Suprapubic skin (tissue), 4 donors: ENCODE measurements around the gene PCDH10. TPM values are rescaled to one million over a fixed set of nuclear protein-coding genes. Genes with fewer than 3 reads are reported as not detected.

Source experiments
- DNase-seq, 2 donors: peaks; one replicate each; pipeline ENCODE4 v3.0.0-alpha.2; 2019; ENCODE audit warnings: low spot score in 2 of 2
- H3K27ac ChIP-seq: fragments of 200-600 bp; sonication (generic); one replicate; pipeline ENCODE4 v1.5.1; 2019
- H3K27me3 ChIP-seq: fragments of 200-600 bp; sonication (generic); one replicate; pipeline ENCODE4 v1.5.1; 2019
- H3K36me3 ChIP-seq: fragments of 200-600 bp; sonication (generic); one replicate; pipeline ENCODE4 v1.5.1; 2019
- H3K4me1 ChIP-seq: fragments of 200-600 bp; sonication (generic); one replicate; pipeline ENCODE4 v1.5.1; 2019
- H3K4me3 ChIP-seq: fragments of 200-600 bp; sonication (generic); one replicate; pipeline ENCODE4 v1.5.1; 2019; ENCODE audit warnings: mild to moderate bottlenecking
- H3K9me3 ChIP-seq: fragments of 200-600 bp; sonication (generic); one replicate; pipeline ENCODE4 v1.5.1; 2019
- EP300 ChIP-seq: sonication (generic); formaldehyde crosslinking; IDR thresholded peaks from one replicate; pipeline ENCODE4 v1.6.1; 2017; ENCODE audit warnings: antibody characterized with exemption
- POLR2A ChIP-seq, 2 donors: fragments of 450-650 bp; IDR thresholded peaks; one replicate each; pipeline ENCODE4 v1.6.1; 2017; ENCODE audit warnings: antibody characterized with exemption in 2 of 2, mild to moderate bottlenecking in 2 of 2, moderate library complexity in 2 of 2
- POLR2AphosphoS5 ChIP-seq, 3 donors: sonication (generic); formaldehyde crosslinking; IDR thresholded peaks; one replicate each; pipeline ENCODE4 v1.6.1; 2017; ENCODE audit warnings: antibody characterized with exemption in 3 of 3
- WGBS: methylation state at CpG from one replicate; pipeline ENCODE4 v1.1.5; 2018; 5-methylcytosine and 5-hydroxymethylcytosine counted together
- total RNA-seq, 4 donors: library from RNA; depleted of rRNA; stranded (reverse); fragments of >200 nt; gene quantifications; one replicate each; pipeline ENCODE4 v1.1.0, GENCODE V29; 2016
- TF ChIP-seq, protein P1 (sequence below), 2 donors: fragments of 200-600 bp in 1 of 2; fragments of 450-650 bp in 1 of 2; sonication (generic) in 1 of 2; IDR thresholded peaks; one replicate each; pipeline ENCODE4 v1.5.1; 2016 to 2019; ENCODE audit warnings: antibody characterized with exemption in 2 of 2, mild to moderate bottlenecking in 1 of 2, moderate library complexity in 1 of 2

The PCDH10 gene
- total RNA-seq, 4 donors from 2014 or later = 0.13 to 0.76 (median 0.68) TPM; not detected in 1

- no peak for DNase-seq
- Histone ChIP-seq H3K27me3 (no peaks in the 10 kb centered on the region), H3K4me3 (no peak overlapping the region), H3K9me3 (no peaks in the 10 kb centered on the region), H3K36me3 (no peaks in the 10 kb centered on the region), H3K4me1 (no peaks in the 10 kb centered on the region), H3K27ac (no peak overlapping the region)
- TF ChIP-seq POLR2A (IDR thresholded peaks at IDR 0.05) (no peak), EP300 (no peak), POLR2AphosphoS5 (IDR thresholded peaks at IDR 0.05) (no peak)
- TF ChIP-seq, protein P1, sequence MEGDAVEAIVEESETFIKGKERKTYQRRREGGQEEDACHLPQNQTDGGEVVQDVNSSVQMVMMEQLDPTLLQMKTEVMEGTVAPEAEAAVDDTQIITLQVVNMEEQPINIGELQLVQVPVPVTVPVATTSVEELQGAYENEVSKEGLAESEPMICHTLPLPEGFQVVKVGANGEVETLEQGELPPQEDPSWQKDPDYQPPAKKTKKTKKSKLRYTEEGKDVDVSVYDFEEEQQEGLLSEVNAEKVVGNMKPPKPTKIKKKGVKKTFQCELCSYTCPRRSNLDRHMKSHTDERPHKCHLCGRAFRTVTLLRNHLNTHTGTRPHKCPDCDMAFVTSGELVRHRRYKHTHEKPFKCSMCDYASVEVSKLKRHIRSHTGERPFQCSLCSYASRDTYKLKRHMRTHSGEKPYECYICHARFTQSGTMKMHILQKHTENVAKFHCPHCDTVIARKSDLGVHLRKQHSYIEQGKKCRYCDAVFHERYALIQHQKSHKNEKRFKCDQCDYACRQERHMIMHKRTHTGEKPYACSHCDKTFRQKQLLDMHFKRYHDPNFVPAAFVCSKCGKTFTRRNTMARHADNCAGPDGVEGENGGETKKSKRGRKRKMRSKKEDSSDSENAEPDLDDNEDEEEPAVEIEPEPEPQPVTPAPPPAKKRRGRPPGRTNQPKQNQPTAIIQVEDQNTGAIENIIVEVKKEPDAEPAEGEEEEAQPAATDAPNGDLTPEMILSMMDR (IDR thresholded peaks at IDR 0.05) = no peak
- WGBS = 78% methylated on average over 3 of the region's 3 CpGs
Observed at GRCh38 chr4:133127500-133127899, 21.6 kb upstream of the PCDH10 start.

- TF ChIP-seq EP300 (no peak), POLR2A (IDR thresholded peaks at IDR 0.05) (no peak), POLR2AphosphoS5 (IDR thresholded peaks at IDR 0.05) (no peak)
- TF ChIP-seq, protein P1 (IDR thresholded peaks at IDR 0.05) = no peak
- Histone ChIP-seq H3K27me3 (no peaks in the 10 kb centered on the region), H3K4me3 (no peak overlapping the region), H3K9me3 (no peaks in the 10 kb centered on the region), H3K4me1 (no peaks in the 10 kb centered on the region), H3K27ac (no peak overlapping the region), H3K36me3 (no peaks in the 10 kb centered on the region)
- DNase-seq = no peak
Observed at GRCh38 chr4:133129237-133129636, 19.9 kb upstream of the PCDH10 start.

GRCh38 chr4:133130171-133130570 lies 18.9 kb upstream of the PCDH10 start:
- no peaks in the 10 kb centered on the region for H3K9me3 ChIP-seq
- DNase-seq = no peak
- H3K27me3 ChIP-seq = no peaks in the 10 kb centered on the region
- no peak overlapping the region for H3K4me3 ChIP-seq
- TF ChIP-seq, protein P1 (IDR thresholded peaks at IDR 0.05) = no peak
- TF ChIP-seq EP300 = no peak
- TF ChIP-seq POLR2A (IDR thresholded peaks at IDR 0.05) = no peak
- TF ChIP-seq POLR2AphosphoS5 (IDR thresholded peaks at IDR 0.05) = no peak
- H3K4me1 ChIP-seq = no peaks in the 10 kb centered on the region
- no peaks in the 10 kb centered on the region for H3K36me3 ChIP-seq
- WGBS = 72% methylated on average over 2 of the region's 2 CpGs
- no peak overlapping the region for H3K27ac ChIP-seq

DNA sequence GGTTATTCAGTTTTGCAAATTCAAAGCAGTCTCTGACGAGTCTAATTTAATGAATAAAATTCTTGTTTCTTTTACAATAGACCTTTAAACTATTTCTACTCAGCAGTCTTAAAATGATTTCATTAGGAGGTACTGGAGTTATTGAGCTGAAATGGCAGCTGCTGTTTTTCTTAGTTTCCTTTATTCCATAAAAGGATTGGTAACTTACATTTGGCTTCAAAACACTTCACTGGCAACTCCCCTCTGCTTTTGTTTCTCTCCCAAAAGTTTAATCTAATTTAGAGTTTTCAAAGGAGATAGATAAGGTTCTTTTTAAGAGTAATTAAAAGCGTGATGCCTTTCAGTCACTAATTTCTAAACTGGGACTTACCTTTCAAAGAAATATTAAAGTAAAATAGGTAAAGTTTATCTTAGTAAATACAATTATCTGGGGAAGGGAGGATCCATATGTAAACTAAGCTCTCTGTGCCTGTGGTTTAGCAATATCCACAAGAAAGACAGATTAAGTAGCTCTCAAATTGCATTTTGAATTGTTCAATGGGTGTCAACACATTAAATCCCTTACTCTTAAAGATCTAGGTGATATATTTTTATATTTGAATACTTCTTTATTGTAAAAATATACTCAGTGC lies 17.1 kb upstream of the PCDH10 start:
- WGBS = 50% methylated on average over 2 of the region's 2 CpGs

GRCh38 chr4:133136833-133137232 lies 12.3 kb upstream of the PCDH10 start:
- Histone ChIP-seq H3K27ac (no peak overlapping the region), H3K36me3 (no peaks in the 10 kb centered on the region), H3K9me3 (no peaks in the 10 kb centered on the region), H3K27me3 (peaks cover 8% of the 10 kb centered on the region), H3K4me1 (no peaks in the 10 kb centered on the region), H3K4me3 (no peak overlapping the region)
- 87% methylated on average over 3 of the region's 3 CpGs for WGBS
- no peak for TF ChIP-seq EP300
- TF ChIP-seq, protein P1 (IDR thresholded peaks at IDR 0.05) = no peak
- TF ChIP-seq POLR2AphosphoS5 (IDR thresholded peaks at IDR 0.05) = no peak
- TF ChIP-seq POLR2A (IDR thresholded peaks at IDR 0.05) = no peak
- no peak for DNase-seq

More for the DNA sequence above, 17.1 kb upstream of the PCDH10 start:
- Histone ChIP-seq H3K9me3 (no peaks in the 10 kb centered on the region), H3K4me3 (no peak overlapping the region), H3K36me3 (no peaks in the 10 kb centered on the region), H3K27ac (no peak overlapping the region), H3K27me3 (no peaks in the 10 kb centered on the region), H3K4me1 (no peaks in the 10 kb centered on the region)
- no peak for DNase-seq
- TF ChIP-seq POLR2A (IDR thresholded peaks at IDR 0.05) (no peak), EP300 (no peak), POLR2AphosphoS5 (IDR thresholded peaks at IDR 0.05) (no peak)
- TF ChIP-seq, protein P1 (IDR thresholded peaks at IDR 0.05) = no peak
